Measurements from ENCODE around the gene PDE3A.

Gene PDE3A

DNA sequence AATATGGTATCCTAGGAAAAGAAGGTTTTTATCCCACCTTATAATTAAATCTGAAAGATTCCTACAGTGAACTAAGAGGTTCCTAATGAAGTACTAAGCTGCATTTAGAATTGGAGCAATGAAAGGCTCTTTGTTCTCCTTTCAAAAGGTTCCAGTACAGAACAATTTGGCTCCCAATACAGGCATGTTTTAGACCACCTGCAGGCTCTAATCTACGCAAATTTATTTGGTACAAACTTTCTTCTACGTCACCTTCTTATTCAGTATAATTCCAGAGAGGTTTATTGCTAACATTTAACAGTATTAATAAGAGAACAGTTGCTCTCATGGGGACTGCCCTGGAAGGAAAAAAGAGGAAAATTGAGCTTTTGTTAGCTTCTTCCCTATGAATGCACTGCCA is 289.2 kb downstream of the PDE3A start:
- no peak for TF ChIP-seq ZFX (IDR thresholded peaks at IDR 0.05)
- TF ChIP-seq, protein P1, sequence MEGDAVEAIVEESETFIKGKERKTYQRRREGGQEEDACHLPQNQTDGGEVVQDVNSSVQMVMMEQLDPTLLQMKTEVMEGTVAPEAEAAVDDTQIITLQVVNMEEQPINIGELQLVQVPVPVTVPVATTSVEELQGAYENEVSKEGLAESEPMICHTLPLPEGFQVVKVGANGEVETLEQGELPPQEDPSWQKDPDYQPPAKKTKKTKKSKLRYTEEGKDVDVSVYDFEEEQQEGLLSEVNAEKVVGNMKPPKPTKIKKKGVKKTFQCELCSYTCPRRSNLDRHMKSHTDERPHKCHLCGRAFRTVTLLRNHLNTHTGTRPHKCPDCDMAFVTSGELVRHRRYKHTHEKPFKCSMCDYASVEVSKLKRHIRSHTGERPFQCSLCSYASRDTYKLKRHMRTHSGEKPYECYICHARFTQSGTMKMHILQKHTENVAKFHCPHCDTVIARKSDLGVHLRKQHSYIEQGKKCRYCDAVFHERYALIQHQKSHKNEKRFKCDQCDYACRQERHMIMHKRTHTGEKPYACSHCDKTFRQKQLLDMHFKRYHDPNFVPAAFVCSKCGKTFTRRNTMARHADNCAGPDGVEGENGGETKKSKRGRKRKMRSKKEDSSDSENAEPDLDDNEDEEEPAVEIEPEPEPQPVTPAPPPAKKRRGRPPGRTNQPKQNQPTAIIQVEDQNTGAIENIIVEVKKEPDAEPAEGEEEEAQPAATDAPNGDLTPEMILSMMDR (conservative IDR thresholded peaks at IDR 0.05) = no peak
- H3K27ac ChIP-seq = no peak overlapping the region

DNA sequence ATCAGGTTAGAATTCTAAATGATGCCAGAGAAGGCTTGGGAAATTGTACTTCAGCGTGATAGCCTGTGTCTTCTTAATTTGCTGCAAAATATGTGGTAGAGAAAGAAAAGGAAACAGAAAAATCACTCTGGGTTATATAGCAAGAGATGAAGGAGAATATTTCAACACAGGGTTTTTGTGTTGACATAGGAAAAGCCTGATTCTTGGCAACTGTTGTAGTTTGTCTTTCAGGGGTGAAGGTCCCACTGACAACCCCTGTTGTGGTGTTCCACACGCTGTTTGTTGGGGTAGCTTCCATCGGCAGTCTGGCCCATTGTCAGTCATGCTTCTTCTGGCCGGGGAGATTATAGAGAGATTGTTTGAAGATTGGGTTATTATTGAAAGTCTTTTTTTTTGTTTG is 313.0 kb downstream of the PDE3A start:
- no peak overlapping the region for H3K27ac ChIP-seq
- TF ChIP-seq, protein P1 (conservative IDR thresholded peaks at IDR 0.05) = peak; percentile 59
- no peak for TF ChIP-seq ZFX (IDR thresholded peaks at IDR 0.05)

DNA sequence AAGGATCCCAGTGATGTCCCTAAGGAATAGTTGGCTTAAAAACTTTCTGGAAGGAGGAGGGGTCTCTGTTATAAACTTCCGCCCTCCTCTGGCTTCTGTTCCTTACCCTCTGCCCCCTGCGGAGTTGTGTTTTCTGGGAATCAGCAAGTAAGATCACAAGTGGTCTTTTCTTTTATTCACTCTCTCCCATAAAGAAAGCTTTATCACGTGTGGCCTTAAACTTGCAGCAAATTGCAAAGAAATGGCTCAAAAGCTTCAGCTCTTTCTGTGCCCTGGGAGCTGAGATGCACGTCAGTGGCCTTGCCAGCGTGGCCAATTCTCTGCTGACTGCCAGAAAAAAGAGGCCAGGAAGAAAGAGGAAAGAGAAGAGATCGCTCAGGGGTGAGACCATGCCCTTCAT is 326.9 kb downstream of the PDE3A start, which contains the start of gene SLCO1C1:
SLCO1C1 (plus strand) TSS at position 101 of the 400 bp plus-strand sequence. CDS start 4,245 bp downstream, outside the sequence.
- no peak for TF ChIP-seq ZFX (IDR thresholded peaks at IDR 0.05)
- TF ChIP-seq, protein P1 (conservative IDR thresholded peaks at IDR 0.05) = no peak
- H3K27ac ChIP-seq = no peak within 1 kb of the TSS

DNA sequence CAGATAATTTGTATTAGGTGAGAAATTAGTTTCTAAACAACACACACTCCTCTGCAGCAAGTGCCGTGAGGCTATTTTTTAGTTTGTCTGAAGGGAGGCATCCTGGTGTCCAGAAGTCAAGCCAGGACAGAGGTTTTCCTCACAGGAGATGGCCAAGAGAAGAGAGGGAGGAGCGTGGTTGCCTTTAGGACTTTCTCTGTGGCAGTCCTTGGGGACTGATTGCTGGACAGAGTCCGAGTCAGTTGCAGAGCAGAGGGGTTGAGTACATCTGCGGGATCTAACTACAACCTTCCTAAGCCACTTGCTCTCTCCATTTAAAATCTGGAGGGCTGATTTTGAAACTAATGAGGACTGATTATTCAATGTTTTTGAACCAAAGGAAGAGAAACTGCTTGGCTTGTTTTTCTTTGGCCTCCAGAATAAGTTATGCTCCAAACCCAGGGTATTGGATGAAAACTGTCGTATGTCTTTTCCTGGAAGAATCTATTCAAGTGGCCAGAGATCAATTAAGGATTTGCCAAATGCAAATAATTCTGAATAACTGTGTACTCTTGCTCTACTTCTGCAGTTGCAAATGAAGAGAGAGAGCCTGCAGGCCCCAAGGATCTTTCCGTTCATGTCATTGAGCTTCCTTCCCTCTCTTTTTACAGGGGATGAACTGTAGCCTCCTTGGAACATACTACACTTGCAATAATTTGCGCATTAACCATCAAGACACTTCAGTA is 328.0 kb downstream of the PDE3A start:
- H3K27ac ChIP-seq = no peak overlapping the region
- TF ChIP-seq ZFX (IDR thresholded peaks at IDR 0.05) = no peak
- TF ChIP-seq, protein P1 (conservative IDR thresholded peaks at IDR 0.05) = no peak

DNA sequence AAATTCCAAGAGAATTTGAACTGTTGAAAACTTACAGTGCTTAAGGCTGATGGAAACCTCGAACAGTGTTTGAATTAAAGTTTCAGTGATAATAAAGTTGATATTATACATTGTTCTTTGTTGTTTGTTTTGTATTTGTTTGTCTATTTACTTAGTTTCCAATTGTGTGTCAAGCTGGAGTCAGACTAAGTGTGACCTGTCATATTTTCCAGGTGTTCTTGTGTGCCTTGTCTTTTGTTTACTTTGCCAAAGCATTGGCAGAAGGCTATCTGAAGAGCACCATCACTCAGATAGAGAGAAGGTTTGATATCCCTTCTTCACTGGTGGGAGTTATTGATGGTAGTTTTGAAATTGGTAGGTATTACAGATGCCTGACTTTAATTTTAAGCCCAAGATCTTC is 332.8 kb downstream of the PDE3A start:
- no peak for TF ChIP-seq ZFX (IDR thresholded peaks at IDR 0.05)
- TF ChIP-seq, protein P1 (conservative IDR thresholded peaks at IDR 0.05) = no peak

DNA sequence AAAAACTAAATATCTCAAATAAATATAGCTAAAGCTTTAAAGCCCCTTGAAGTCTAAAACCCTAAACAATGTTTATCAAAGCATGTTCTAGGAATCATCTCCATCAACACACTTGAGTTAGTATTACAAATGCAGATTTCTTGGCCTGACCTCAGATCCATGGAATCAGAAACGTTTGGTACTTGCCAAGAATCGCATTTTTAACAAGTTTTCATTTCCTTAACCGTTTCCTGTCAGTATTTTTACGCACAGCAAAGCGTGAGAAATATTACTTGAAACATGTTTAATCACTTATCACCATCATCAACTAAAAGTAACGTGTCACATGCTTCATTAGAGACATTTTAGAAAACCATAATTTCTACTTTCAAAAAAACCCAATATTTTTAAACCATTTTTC is 336.5 kb downstream of the PDE3A start:
- no peak overlapping the region for H3K27ac ChIP-seq
- TF ChIP-seq ZFX (IDR thresholded peaks at IDR 0.05) = no peak
- TF ChIP-seq, protein P1 (conservative IDR thresholded peaks at IDR 0.05) = no peak

More for the DNA sequence above, 332.8 kb downstream of the PDE3A start:
- no peak overlapping the region for H3K27ac ChIP-seq

DNA sequence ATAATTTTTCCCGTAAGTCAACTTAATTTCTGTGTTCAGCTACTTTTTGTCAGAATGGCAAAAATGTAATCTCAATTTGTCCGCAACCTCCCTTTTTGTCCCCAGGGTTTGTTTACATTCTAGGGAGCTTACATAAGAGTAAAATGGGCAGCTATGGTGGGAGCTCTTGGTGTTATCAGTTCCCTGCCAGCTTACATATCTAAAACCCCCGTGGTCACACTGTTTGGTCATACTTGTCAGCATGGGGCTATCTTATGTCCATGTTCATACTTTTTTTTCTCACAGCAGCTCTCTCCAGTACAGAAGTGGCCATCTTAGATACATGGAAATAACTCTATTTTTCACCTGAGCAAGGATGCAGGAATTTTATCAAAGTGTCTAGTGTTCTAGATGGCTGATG is 343.5 kb downstream of the PDE3A start:
- TF ChIP-seq, protein P1 (conservative IDR thresholded peaks at IDR 0.05) = no peak
- TF ChIP-seq ZFX (IDR thresholded peaks at IDR 0.05) = no peak
- no peak overlapping the region for H3K27ac ChIP-seq
